Measurements from ENCODE around the gene SCLT1. TPM values are rescaled to one million over a fixed set of nuclear protein-coding genes. Genes with fewer than 3 reads are reported as not detected.

Gene SCLT1
- total RNA-seq, 1 donor from 2014 or later = 94.8 TPM

DNA sequence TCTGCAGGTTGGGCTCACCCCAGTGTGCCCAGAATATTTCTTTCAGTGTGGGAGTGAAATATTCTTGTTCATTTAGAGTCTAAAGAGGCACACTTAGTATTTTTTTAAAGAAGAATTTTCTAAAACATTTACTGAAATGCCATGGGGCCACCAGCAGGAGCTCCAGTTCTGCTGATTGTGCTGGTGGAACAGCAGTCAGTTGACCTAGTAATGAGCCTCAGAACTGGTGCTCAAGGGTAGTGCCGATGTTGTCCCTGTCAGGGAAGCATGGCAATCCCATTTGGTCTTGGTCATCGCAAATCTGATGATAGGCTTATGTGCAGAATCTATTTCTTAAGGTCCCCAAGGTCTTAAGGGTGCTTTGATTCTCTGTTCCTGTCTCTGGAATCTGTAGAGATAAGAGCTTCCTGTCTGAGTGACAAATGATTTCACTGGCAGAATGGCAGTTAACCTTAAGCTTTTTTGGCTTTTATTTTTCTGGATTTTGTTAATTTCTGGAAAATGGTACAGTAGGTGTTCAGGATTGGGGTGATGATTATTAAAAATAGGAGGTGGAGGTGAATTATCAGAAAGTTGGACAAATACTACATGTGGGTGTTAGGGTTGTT lies 252.5 kb downstream of the SCLT1 start:
- DNase-seq = no peak

DNA sequence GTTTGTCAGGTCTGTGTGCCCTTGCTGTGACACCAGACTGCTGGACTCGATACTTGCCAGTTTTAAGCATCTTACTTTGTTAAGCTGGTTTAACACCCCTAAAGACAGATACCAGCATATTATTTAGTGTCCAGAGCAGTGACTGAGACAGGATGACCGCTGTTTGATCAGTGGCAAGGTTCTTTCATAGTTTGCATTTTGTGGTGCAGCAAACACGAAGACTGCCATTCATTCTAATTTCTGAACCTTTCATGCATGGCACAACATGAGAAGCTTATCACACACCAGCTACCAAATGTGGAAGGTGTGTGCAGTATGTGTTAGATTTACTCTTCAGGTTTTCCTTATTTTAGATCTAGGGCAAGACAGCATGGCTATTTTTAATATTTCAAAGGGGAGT lies 255.7 kb downstream of the SCLT1 start:
- no peak for DNase-seq

DNA sequence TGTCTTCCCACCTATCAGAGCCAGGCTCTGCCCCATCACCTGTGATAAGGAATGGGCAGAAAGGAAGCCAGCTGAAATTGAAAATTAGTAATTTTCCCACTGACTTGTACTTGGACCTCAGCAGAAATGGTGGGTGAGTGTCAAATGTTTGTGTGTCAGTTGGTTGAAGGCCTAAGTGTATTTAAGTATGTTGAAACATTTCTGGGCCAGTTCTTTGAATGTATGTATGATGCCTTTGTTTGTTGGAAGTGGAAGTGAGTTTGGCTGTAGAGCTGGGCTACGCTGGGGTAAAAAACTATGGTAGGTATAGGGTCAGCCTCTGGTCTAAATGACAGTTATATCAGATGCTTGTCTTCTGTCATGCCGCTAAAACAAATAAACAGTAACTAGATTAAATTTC lies 256.1 kb downstream of the SCLT1 start:
- DNase-seq = no peak

DNA sequence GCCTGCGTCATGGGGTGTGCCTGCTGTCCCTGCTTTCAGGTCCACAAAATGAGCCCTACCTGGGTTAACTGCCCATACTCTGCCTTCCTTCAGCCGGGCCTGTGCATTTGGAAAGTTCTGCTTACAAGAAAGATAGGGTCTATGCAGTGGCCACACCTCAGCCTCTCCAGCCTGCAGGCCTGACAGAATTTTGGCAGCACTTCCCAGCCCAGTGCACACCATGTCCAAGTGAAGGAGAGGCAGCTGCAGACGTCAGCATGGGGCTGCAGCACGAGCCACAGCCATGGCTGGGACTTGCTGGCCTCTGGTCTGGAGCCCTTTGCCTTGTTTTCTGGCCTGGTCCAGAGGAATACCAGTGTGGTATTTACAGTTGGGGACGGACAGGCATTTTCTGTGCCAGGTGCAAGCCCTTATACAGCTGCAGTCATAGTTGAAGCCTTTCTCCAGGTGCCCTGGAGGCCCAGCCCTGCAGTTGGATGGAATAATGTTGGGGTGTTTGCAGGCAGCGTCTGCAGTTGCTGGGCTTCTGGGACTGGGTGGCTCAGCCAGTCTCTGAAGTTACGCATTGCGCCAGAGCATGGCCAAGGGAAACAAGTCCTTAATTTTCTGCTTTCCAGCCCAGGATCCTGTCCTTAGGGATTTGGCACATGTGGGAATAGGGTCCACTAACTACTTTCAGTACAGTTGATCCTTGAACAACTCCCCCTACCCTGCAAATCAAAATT lies 257.7 kb downstream of the SCLT1 start:
- DNase-seq = no peak

Small RNA genes lying within 50 kb of the gene (small RNA-seq; reads per million reads assigned to genes)
- gene AC093826.2 = not detected

Other genes starting within 250 kb of the SCLT1 start
- 10.1 TPM for gene C4orf33, start 2.6 kb upstream of the SCLT1 start, total RNA-seq

All from occipital lobe (tissue), 3 donors.